ENCODE measurements around the gene ICAM5. TPM values are rescaled to one million over a fixed set of nuclear protein-coding genes. Genes with fewer than 3 reads are reported as not detected.
"Not testable (repeated sequence)": the region's sequence is repeated elsewhere in the genome, so short reads cannot be mapped to it uniquely, and the experiment has no call there.

The ICAM5 gene
- total RNA-seq, 2 experiments from 2014 or later, result 0.95 to 1.0 TPM

- H3K27me3 Mint-ChIP-seq, result no peaks in the 10 kb centered on the region
- peak overlapping the region; percentile 87 for H3K27ac Mint-ChIP-seq
- H3K4me1 Mint-ChIP-seq, result peaks cover 19% of the 10 kb centered on the region
- peak; percentile 70 for DNase-seq
- H3K4me3 Mint-ChIP-seq, result peak overlapping the region; percentile 29
- peaks cover 35% of the 10 kb centered on the region for H3K36me3 Mint-ChIP-seq
- H3K9me3 Mint-ChIP-seq, result no peaks in the 10 kb centered on the region
Observed at GRCh38 chr19:10260141-10260584, 29.6 kb upstream of the ICAM5 start.

GRCh38 chr19:10262771-10263170 lies 27.0 kb upstream of the ICAM5 start:
- H3K9me3 Mint-ChIP-seq, result no peaks in the 10 kb centered on the region
- peaks cover 19% of the 10 kb centered on the region for H3K4me1 Mint-ChIP-seq

GRCh38 chr19:10266706-10267105 lies 23.0 kb upstream of the ICAM5 start:
- no peak overlapping the region for H3K27ac Mint-ChIP-seq
- H3K27me3 Mint-ChIP-seq, result no peaks in the 10 kb centered on the region
- DNase-seq, result no peak

More at GRCh38 chr19:10262771-10263170, 27.0 kb upstream of the ICAM5 start:
- H3K27ac Mint-ChIP-seq, result no peak overlapping the region
- DNase-seq, result no peak
- no peak overlapping the region for H3K4me3 Mint-ChIP-seq
- H3K27me3 Mint-ChIP-seq, result no peaks in the 10 kb centered on the region
- H3K36me3 Mint-ChIP-seq, result peaks cover 17% of the 10 kb centered on the region

DNA sequence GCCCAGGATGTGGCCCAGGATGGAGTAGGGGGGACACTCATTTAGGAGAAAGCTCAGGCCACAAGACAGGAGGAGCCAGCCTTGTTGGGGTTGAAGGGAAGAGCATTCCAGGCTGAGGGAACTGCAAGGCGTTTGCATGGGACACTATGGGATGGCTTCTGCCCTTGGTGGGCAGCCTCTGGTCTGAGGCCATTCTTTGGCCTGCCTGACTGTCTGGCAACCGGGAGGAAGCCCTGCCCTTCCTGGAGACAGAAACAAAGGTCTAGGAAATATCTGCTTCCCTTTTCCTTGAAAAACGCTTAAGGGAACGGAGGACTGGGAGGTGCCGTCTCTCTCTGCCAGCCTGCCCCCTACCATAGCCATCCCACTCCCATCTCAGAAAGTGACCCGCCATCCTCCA lies 21.7 kb upstream of the ICAM5 start:
- peaks cover 22% of the 10 kb centered on the region for H3K4me1 Mint-ChIP-seq
- H3K36me3 Mint-ChIP-seq, result peaks cover 8% of the 10 kb centered on the region
- H3K4me3 Mint-ChIP-seq, result no peak overlapping the region
- no peak overlapping the region for H3K27ac Mint-ChIP-seq
- H3K27me3 Mint-ChIP-seq, result no peaks in the 10 kb centered on the region
- DNase-seq, result no peak
- no peaks in the 10 kb centered on the region for H3K9me3 Mint-ChIP-seq

More at GRCh38 chr19:10266706-10267105, 23.0 kb upstream of the ICAM5 start:
- peaks cover 16% of the 10 kb centered on the region for H3K4me1 Mint-ChIP-seq
- no peak overlapping the region for H3K4me3 Mint-ChIP-seq
- peaks cover 3% of the 10 kb centered on the region for H3K36me3 Mint-ChIP-seq
- H3K9me3 Mint-ChIP-seq, result no peaks in the 10 kb centered on the region

- H3K4me3 Mint-ChIP-seq, result peak overlapping the region; percentile 86
- H3K36me3 Mint-ChIP-seq, result peaks cover 13% of the 10 kb centered on the region
- H3K9me3 Mint-ChIP-seq, result no peaks in the 10 kb centered on the region
- peaks cover 25% of the 10 kb centered on the region for H3K4me1 Mint-ChIP-seq
- H3K27ac Mint-ChIP-seq, result peak overlapping the region; percentile 92
- no peaks in the 10 kb centered on the region for H3K27me3 Mint-ChIP-seq
- peak; percentile 88 for DNase-seq
Observed at GRCh38 chr19:10269333-10270179, 20.2 kb upstream of the ICAM5 start.

DNA sequence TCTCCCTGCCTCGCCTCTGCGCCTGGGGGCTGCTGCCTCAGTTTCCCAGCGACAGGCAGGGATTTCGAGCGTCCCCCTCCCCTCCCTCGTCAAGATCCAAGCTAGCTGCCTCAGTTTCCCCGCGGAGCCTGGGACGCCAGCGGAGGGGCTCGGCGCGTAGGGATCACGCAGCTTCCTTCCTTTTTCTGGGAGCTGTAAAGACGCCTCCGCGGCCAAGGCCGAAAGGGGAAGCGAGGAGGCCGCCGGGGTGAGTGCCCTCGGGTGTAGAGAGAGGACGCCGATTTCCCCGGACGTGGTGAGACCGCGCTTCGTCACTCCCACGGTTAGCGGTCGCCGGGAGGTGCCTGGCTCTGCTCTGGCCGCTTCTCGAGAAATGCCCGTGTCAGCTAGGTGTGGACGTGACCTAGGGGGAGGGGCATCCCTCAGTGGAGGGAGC lies 19.6 kb upstream of the ICAM5 start:
- H3K4me1 Mint-ChIP-seq, result peaks cover 27% of the 10 kb centered on the region
- H3K36me3 Mint-ChIP-seq, result peaks cover 18% of the 10 kb centered on the region
- peak overlapping the region; percentile 92 for H3K27ac Mint-ChIP-seq
- no peaks in the 10 kb centered on the region for H3K27me3 Mint-ChIP-seq
- peak; percentile 78 for DNase-seq
- peak overlapping the region; percentile 86 for H3K4me3 Mint-ChIP-seq
- H3K9me3 Mint-ChIP-seq, result no peaks in the 10 kb centered on the region

GRCh38 chr19:10270616-10271394 lies 18.9 kb upstream of the ICAM5 start, which contains the start of gene ICAM1:
Gene ICAM1 (plus strand): TSS chr19:10271120. CDS start chr19:10271160, 40 bp downstream.
- Mint-ChIP-seq H3K9me3 (no peaks in the 10 kb centered on the region), H3K4me1 (peaks cover 27% of the 10 kb centered on the region), H3K4me3 (peak within 1 kb of the TSS; percentile 86), H3K27me3 (no peaks in the 10 kb centered on the region), H3K36me3 (peaks cover 18% of the 10 kb centered on the region), H3K27ac (peak within 1 kb of the TSS; percentile 92)
- peak; percentile 82 for DNase-seq

- peak; percentile 40 for DNase-seq
- H3K36me3 Mint-ChIP-seq, result peaks cover 18% of the 10 kb centered on the region
- peak overlapping the region; percentile 92 for H3K27ac Mint-ChIP-seq
- H3K9me3 Mint-ChIP-seq, result no peaks in the 10 kb centered on the region
- peaks cover 27% of the 10 kb centered on the region for H3K4me1 Mint-ChIP-seq
- peak overlapping the region; percentile 86 for H3K4me3 Mint-ChIP-seq
- no peaks in the 10 kb centered on the region for H3K27me3 Mint-ChIP-seq
Observed at GRCh38 chr19:10271543-10272086, 18.1 kb upstream of the ICAM5 start.

DNA sequence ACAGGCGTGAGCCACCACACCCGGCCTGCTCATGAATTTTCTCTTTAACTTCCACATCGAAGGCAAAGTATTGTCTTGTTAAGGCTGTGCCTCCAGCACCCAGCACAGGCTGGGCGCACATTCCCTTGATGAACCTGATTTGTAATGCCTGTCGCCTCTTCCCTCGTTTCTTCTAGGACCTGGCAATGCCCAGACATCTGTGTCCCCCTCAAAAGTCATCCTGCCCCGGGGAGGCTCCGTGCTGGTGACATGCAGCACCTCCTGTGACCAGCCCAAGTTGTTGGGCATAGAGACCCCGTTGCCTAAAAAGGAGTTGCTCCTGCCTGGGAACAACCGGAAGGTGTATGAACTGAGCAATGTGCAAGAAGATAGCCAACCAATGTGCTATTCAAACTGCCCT lies 15.2 kb upstream of the ICAM5 start:
- Mint-ChIP-seq H3K4me1 (peaks cover 30% of the 10 kb centered on the region), H3K27me3 (no peaks in the 10 kb centered on the region), H3K36me3 (peaks cover 32% of the 10 kb centered on the region), H3K27ac (peak overlapping the region; percentile 36), H3K9me3 (no peaks in the 10 kb centered on the region), H3K4me3 (no peak overlapping the region)
- DNase-seq, result no peak

- Mint-ChIP-seq H3K27ac (no peak overlapping the region), H3K4me1 (peaks cover 16% of the 10 kb centered on the region), H3K36me3 (peaks cover 38% of the 10 kb centered on the region), H3K9me3 (no peaks in the 10 kb centered on the region), H3K4me3 (no peak overlapping the region), H3K27me3 (no peaks in the 10 kb centered on the region)
- no peak for DNase-seq
Observed at GRCh38 chr19:10277795-10278589, 11.8 kb upstream of the ICAM5 start.

GRCh38 chr19:10278935-10279334 lies 10.8 kb upstream of the ICAM5 start:
- Mint-ChIP-seq H3K4me3 (no peak overlapping the region), H3K9me3 (no peaks in the 10 kb centered on the region), H3K27ac (no peak overlapping the region), H3K27me3 (no peaks in the 10 kb centered on the region), H3K4me1 (peaks cover 16% of the 10 kb centered on the region), H3K36me3 (peaks cover 42% of the 10 kb centered on the region)
- no peak for DNase-seq

- Mint-ChIP-seq H3K9me3 (no peaks in the 10 kb centered on the region), H3K27me3 (no peaks in the 10 kb centered on the region), H3K4me3 (no peak overlapping the region), H3K4me1 (peaks cover 11% of the 10 kb centered on the region), H3K36me3 (peaks cover 44% of the 10 kb centered on the region), H3K27ac (peak overlapping the region; percentile 44)
- no peak for DNase-seq
Observed at GRCh38 chr19:10279737-10280442, 9.9 kb upstream of the ICAM5 start.

GRCh38 chr19:10282043-10282442 lies 7.7 kb upstream of the ICAM5 start:
- H3K27me3 Mint-ChIP-seq, H3K9me3 Mint-ChIP-seq, H3K27ac Mint-ChIP-seq, DNase-seq, H3K4me3 Mint-ChIP-seq: not testable (repeated sequence)
- H3K4me1 Mint-ChIP-seq, result peaks cover 25% of the 10 kb centered on the region
- H3K36me3 Mint-ChIP-seq, result peaks cover 55% of the 10 kb centered on the region

Measured in activated naive CD8-positive, alpha-beta T cell treated with anti-CD3 and anti-CD28 coated beads for 36 hours (primary cell).